ENCODE results near the gene EFCAB8.

DNA sequence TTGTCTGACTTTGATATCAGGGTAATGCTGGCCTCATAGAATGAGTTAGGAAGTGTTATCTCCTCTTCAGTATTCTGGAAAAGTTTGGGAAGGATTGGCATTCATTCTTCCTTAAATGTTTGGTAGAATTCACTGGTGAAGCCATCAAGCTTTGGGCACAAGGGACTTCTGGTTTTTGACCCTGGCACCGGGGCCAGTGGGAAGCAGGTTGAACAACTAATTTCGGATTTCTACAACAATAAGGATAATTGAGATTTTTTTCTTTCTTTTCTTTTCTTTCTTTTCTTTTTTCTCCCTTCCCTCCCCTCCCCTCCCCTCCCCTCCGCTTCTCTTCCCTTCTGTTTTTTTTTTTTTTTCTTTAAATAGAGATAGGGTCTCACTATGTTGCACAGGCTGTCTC is 70.4 kb downstream of the EFCAB8 start:
- TF ChIP-seq, protein P1, sequence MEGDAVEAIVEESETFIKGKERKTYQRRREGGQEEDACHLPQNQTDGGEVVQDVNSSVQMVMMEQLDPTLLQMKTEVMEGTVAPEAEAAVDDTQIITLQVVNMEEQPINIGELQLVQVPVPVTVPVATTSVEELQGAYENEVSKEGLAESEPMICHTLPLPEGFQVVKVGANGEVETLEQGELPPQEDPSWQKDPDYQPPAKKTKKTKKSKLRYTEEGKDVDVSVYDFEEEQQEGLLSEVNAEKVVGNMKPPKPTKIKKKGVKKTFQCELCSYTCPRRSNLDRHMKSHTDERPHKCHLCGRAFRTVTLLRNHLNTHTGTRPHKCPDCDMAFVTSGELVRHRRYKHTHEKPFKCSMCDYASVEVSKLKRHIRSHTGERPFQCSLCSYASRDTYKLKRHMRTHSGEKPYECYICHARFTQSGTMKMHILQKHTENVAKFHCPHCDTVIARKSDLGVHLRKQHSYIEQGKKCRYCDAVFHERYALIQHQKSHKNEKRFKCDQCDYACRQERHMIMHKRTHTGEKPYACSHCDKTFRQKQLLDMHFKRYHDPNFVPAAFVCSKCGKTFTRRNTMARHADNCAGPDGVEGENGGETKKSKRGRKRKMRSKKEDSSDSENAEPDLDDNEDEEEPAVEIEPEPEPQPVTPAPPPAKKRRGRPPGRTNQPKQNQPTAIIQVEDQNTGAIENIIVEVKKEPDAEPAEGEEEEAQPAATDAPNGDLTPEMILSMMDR (IDR thresholded peaks at IDR 0.05) = no peak
- TF ChIP-seq POLR2A (IDR thresholded peaks at IDR 0.05) = no peak
- TF ChIP-seq EP300 (IDR thresholded peaks at IDR 0.05) = no peak

Data from ovary (tissue), 3 donors.